NCI-H1048 (cell line): ENCODE results near the gene PAK6.

Experiments used
- DNase-seq: peaks from one replicate; lab custom pipeline; 2025; lab: John Stamatoyannopoulos, UW

The PAK6 gene

DNA sequence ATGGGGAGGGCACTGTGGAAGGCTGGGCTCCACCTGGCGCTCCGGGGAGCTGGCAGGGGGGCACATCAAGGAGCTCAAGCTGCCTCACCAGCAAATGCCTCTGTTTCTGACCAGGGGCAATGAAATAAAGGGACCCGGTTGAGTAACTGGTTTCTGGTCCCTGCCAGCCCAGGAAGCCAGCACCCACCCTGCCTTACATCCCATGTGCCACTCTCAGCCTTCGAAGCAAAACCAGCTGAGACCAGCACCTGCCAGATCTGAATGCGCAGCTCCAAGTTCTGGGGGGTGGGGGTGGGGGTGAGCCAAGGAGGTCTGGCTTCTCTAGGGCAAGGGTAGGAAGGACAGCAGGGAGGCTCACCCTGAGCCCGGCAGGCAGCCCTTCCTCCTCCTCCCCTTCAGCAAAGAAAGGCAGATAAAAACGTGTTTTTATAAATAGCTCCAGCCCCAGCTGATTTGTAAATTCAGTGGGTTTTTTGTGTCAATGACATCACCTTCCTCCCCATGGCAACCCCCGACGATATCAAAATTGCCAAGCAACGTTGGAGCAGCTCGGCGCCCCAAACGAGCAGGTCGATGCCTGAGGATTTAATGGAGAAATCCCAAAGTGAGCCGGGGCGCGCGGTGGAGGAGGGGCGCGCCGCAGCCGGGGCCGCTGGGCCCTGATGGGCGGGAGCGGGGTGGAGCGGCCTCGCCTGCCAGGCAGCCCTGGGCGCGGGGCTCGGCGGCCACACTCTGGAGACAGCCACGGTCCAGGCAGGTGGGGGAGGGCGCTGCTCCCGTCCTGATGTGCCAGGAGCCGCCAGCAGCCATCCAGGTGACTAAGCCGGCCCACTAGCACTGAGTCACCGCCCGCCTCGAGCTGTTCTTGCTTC is at the start of gene PAK6:
Gene PAK6, plus strand, starts transcription at position 532 of the 872 bp plus-strand sequence. CDS start 25,723 bp downstream, outside the sequence.
- DNase-seq, result peak; percentile 52

DNA sequence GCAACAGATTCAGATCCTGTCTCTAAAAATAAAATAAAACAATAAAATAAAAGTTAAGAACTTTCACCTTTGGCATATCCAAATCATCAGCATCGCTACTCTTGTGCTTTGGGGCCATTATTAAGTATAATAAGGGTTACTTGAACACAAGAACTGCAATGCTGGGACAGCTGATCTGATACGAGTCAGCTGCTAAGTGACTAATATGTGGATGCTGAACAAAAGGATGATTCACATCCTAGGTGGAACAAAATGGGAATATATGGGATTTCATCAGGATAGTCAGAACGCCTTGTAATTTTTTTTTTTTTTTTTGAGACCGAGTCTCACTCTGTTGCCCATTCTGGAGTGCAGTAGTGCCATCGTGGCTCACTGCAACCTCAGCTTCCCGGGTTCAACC is 48.3 kb upstream of the PAK6 start:
- DNase-seq, result no peak

DNA sequence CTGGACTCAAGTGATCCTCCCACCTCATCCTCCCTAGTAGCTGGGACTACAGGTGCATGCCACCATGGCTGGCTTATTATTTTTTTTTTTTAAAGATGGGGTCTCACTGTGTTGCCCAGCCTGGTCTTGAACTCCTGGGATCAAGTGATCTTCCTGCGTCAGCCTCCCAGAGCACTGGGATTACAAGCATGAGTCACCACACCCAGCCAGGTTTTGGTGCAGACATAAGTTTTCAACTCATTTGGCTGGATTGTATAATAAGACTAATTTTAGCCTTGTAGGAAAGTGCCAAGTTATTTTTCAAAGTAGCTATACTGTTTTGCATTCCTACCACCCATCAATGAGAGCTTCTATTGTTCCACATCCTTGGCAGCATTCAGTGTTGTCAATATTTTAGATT is 45.9 kb upstream of the PAK6 start:
- DNase-seq, result peak; percentile 45

DNA sequence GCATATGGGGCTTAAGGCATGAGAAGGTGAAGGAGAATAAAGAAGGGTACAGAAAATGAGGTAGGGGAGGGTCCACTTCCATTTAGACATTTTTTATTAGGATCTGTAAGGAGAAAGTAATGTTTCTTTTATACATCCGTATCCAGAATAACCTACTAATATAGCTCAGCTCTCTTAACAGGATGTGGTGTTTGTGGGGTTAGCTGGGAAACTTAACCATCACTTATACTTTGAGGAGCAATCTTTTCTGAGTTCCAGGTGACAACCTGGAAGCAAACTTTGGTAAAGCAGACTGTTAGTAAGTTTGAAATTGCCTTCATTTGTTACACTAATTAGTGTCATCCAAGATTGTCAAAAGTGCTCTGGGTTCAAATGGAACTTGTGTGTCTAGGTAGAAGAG is 41.4 kb upstream of the PAK6 start:
- no peak for DNase-seq

DNA sequence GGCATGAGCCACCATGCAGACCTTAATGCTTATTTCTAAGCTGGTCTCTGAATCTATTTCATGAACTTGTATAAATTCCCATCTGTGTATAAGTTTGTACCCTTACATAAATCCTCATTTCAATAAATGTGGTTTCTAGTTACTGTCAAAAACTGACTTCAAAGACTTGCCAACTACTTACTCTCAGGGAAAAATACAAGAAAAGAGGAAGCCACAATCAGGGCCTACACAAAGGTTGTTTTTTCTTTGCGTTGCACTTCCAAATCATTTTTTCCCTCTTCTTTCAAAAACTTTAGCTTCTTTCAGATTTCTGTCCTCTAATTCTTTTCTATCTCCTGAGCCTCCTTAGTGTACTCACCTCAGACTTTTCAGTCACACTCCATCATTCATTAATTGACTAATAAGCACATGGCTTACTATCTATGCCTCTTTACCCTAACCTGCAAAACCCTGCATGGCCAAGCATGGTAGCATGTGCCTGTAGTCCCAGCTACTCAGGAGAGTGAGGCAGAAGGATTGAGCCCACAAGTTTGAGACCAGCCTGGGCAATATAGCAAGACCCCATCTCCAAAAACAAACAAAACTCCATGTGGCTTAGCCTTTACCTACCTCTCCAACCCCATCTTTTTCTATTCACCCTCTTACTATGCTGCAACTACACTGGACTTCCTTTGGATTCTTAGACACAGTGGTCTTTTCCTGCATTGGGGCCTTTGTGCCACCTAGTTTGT is 40.3 kb upstream of the PAK6 start:
- DNase-seq, result no peak

DNA sequence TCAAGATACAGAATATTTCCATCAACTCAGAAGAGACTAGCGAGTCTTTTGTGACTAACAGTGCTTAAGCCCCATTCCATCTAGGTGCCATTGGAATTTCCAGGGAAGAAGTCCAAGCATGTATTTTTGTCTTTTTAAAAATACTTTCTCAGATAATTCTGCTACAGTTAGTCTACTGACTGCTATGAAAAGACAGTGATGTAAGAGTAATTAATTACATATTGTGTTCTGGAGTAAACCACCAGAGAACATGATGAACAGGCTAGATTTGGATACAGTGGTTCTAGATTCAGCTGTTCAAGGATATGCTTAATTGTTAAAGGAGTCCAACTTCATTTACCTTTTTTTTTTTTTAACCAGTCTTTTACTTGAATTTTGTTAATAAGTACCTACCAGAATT is 34.8 kb upstream of the PAK6 start:
- no peak for DNase-seq

DNA sequence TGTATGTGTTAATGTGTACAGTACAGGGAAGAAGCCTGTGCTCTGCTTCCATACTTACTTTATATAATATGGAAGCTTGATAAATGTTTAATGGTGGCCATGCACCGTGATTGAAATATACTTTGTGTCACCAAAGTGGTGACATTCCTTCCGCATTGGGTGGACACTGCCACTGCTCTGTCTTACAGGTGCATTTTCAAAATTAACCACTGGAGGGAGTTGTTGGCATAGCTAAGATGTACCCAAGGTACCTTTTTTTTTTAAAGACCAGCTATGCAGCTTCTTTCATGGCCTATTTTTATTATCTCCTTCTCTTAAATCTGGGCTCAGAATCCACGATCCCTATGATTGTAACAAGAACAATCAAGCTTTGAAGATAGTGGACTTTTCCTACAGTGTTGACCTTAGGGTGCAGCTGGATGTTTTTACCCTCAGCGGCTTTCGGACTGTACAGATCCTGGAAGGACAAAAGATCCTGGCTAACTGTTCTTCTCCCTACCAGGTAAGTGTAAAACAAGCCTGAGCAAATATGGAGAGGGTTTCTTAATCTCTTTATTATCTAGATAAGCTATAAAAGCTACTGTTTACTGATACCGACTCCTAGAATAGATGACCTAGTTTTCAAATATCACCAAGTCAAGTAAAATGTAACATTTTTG is 21.6 kb upstream of the PAK6 start:
- peak; percentile 55 for DNase-seq

DNA sequence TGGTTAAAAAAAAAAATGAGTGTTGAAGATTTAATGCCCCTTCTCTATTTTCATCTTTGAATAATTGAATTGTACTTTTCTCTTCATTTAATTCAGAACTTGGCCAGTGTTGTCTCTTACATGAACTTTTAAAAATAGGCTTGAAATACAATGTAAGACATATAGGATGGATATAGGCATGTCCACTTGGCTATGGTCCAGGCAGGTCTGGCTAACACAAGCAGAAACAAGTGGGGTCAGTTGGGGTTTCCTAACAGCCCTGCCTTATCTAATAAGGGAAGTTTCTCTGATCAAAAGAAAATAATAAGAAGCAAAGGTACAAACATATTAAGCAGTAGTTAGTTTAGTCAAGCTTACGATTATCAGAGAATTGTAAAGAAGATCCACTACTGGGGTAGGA is 19.1 kb upstream of the PAK6 start:
- DNase-seq, result no peak

DNA sequence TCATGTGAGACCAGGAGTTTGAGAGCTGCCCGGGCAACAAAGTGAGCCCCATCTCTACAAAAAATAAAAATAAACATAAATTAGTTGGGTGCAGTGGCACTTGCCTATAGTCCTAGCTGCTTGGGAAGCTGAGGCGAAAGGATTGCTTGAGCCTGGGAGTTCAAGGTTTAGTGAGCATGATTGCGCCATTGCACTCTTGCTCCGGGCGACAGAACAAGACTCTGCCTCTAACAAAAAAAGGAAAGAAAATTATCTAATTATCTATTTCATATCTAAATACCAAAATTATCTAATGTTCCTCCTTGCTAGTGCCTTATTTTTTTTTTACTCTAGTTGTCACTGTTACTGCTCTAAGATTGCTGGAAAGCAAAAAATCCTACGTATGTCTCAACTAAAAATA is 16.7 kb upstream of the PAK6 start:
- no peak for DNase-seq

DNA sequence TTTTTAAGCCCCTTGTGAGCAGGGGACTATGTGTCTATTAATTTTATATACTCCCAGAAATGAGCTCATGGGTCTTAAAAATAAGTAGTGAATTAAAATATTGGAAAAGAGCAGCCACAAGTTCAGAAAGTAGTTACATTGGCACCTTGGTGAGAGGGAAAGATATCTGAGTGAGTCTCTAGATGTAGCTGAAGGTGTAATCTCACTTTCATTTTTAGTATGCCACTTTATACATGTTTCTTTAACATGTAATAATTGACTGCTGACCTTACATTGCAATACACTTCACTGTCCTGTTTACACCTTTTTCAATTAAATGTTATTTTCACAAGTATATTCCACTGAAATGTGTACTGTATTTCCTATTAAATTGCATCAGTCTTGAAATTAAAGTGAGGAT is 12.1 kb upstream of the PAK6 start:
- no peak for DNase-seq

DNA sequence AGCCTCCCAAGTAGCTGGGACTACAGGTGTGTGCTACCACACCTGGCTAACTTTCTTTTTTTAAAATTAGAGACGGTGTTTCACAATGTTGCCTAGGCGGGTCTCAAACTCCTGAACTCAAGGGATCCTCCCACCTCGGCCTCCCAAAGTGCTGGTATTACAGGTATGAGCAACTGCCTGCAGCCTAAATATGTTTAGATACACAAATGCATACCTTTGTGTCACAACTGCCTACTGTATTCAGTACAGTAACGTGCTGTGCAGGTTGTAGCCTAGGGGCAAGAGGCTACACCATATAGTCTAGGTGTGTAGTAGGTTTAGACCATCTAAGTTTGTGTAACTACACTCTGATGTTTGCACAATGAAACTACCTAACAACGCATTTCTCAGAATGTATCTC is 9.5 kb upstream of the PAK6 start:
- DNase-seq, result no peak

DNA sequence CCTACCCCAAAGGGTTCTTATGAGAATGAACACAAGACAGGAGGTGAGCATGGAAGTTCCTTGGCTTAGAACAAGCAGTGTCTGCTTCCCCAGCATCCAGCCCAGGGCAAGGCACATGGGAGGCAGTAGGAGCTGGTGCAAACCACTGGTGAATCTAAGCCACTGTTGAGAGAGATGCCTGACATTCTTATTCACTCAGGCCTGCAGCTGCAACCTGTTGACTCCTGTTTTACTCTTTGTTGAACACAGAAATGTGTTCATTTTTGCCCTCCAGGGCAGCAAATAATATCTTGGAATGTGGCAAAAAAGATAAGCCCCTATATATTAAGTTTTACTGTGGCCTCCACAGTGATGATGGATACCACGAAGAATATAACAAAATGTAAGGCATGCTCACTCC is 8.9 kb upstream of the PAK6 start:
- no peak for DNase-seq

DNA sequence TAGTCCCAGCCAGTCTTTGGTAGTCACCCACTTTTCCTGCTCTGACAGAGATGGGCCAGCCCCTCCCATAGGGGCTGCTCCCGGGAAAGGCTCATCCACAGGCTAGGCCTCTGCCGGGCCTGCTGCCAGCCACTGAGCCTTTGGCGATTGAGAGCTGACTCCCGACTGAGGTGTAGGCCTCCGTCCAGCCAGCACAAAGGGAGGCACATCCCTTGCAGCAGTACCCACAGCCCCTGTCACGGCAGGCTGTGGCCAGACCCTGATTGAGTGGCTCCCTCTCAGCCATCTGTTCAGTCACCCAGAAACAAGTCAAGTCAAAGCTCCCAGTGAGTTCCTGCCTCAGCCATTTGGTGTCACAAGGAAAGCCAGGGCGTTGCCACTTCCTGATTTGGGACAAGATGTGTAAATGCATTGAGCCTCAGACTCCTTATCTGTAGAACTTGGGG is 6.2 kb upstream of the PAK6 start:
- no peak for DNase-seq

DNA sequence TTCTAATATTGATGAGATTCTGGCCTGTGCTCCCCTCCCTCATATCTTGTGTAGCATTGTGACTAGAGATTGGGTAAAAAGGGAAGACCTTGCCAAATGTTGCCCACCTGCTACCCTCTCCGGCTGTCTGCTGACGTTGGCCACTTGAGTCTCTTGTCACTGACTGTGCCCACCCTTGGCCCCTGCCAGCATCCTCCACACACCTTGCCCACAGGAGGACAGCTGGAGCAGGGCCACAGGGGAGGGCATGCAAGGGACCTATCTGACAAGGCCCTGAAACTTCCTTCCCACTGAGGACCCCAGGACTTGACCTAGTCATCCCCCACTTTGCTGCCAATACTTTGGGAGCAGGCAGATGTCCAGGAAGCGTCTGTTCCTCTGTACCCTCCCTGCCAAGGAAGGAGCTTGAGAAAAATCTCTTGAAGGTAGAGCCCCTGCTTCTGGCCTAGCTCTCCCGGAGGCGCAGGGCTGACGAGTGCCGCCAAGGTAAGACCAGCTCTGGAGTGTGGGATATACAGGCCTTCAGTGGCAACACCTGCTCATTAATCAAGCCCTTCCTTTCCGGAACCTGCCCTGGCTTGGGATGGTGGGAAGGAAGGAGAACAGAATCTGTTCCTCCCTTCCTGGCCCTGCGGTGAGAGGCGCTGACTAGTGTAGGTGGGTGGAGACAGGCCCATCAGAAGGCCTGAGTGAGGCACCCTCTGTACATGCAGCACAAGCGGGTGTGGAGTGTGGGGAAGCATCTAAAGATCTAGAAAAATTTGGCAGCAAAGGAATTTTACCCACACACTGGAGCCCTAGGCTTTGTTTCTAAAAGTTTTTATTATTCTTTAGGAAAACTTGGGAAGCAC is 4.9 kb upstream of the PAK6 start:
- no peak for DNase-seq

DNA sequence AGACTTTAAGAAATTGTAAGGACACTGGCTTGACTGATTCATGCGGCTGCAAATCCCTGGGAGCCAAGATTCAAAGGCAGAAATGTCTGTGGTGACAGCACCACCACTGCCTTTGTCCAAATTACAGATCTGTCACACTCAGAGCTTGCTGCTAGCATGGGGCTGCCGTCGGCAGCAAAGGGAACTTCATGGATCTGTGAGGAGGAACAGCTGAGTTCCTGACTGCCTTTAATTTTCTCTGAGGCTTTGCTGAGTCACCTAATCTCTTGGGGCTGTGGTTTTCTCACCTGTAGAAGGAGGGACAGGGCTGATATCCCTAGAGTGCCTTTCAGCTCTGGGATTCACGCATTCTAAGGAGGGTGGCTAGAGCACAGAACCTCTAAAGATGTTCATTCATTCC is 4.1 kb upstream of the PAK6 start:
- no peak for DNase-seq

DNA sequence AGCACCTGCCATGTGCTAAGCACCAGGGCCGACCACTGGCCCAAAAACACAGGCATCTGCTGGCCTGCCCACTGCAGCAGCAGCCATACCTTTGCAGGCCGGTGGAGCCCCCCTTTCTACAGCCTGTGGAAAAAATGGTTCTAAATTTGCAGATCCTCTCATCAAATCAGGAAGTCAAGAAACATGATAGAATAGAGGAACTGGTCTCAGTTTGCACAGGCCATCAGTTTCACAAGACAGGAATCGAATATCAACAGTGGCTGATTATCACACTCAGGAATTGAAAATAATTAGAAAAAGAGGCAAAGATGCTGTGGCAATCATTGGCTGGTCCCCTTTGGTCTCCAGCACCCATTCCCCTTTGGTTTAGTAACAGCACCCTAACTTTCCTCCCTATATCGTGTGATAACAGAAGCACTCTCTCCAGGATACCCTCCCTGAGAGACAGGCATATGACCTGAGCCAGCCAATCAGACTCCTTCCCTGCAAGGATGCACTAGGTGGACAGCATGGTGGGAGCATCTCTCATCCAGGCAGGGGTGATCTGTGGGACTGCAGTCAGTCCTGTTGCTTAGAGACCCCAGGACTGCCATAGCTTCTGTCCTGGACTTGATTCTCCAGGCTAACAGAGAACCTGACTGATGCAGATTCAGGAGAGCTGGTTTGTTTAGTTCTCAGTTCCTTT is 3.5 kb upstream of the PAK6 start:
- no peak for DNase-seq

DNA sequence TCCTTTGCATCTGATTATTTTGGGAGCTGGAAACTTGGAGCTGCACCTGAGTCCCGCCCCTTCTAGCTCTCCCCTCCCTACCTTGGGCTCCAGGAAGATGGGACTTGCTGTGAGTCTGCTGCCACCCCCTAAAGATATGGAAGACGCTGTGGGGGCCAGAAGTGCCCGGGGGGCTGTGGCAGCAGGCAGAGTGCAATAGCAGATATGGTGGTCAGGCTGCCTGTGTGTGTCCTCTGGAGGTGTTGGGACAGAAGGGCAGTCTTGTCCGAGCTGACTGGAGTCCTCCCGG is 485 bp downstream of the PAK6 start:
- DNase-seq, result no peak

DNA sequence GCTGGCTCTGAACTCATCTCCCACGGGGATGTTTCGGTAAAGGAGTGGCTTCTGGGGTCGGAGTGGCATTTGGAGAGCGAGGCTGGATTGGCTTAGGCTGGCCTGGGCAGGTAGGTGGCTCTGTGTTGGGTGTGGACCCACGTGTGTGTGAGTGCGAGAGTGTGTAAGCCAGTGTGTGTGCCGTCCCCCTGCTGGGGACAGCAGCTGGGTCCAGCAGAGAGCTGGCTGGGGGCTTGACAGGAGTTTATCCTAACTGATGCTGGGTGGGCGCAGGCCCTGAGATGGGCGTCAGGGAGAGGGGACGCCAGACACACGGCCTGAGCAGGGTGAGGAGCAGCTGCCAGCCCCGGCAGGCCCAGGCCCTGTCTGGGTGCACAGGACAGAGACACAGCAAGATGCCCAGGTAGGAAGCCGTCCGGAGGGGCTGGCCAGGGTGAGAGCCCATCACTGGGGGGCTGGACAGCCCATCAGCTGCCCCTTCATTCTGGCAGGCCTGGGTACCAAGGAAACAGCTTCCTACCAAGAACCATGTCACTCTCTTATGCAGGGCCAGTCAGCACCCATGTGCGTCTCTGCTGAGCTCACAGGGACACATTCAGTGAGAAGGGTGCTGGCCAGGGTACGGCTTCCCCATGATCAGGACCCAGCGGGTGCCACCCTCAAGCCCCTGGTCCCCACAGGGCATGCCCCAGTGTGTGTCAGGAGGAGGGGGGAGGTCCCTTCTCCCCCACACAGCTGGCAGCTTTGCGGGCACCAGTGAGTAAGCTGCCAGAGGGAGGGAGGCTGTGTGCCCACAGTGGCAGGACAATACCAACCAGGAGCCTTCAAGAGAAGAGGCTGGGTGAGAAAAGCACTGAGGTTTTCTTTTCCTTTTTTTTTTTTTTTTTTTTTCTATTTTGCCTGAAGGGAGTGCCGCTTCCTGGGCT is 1.1 kb downstream of the PAK6 start:
- no peak for DNase-seq

DNA sequence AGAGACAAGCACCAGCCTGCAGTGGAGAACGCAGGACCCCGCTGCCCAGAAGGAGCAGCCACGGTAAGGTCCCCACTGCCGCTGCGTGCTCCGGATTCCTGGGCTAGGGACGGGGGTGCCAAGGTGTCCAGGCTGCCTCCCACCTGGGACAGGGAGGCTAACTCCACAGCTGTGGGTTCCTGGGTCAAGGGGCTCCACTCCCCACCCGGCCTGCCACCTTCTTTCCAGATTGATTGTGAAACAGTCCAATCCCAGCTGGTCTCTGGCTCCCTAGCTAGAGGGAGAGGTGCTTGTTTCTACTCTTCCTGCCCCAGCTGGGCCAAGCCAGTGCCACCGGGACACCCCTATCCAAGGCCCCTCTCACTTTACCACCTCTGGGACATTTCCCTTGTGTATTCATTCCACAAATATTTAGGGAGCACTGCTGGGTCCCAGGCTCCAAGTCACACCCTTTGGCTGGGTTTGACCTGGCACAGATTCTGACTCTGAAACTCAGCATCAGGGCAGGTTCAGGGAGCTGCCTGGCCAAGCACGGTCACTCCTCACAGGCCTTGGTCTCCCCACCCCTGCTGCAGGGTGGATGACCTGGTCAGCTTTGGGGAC is 1.9 kb downstream of the PAK6 start:
- DNase-seq, result no peak
